BJ (cell line): Measurements from ENCODE around the gene ABLIM2. TPM values are rescaled to one million over a fixed set of nuclear protein-coding genes. Genes with fewer than 3 reads are reported as not detected.

Experiments used
- CTCF ChIA-PET: fragments of 350-600 bp; formaldehyde crosslinking; extraction: SDS; loops from one replicate; lab custom pipeline; 2021; ENCODE audit warnings: antibody characterized with exemption, inconsistent platforms; lab: Yijun Ruan, JAX
- POLR2A ChIA-PET: fragments of 300-600 bp; sonication (Branson Sonifier 250); formaldehyde crosslinking; extraction: SDS; loops from one replicate; lab custom pipeline; 2021; ENCODE audit warnings: antibody characterized with exemption; lab: Charles Lee
- DNase-seq: peaks from one replicate; pipeline ENCODE4 v3.0.0-alpha.2; 2011; ENCODE audit warnings: low read depth
- H3K27me3 ChIP-seq: 2 replicates; pipeline ENCODE4 v1.6.0; 2011; ENCODE audit warnings: low read length; ENCODE audit not compliant: control insufficient read depth, insufficient read depth
- H3K36me3 ChIP-seq: 2 replicates; pipeline ENCODE4 v1.5.1; 2011; ENCODE audit warnings: low read length; ENCODE audit not compliant: control insufficient read depth, insufficient read depth
- H3K4me3 ChIP-seq: 2 replicates; pipeline ENCODE4 v1.5.1; 2011; ENCODE audit warnings: low read depth, mild to moderate bottlenecking, control low read depth, low read length
- CTCF ChIP-seq: IDR thresholded peaks from 2 replicates; pipeline ENCODE4 v1.5.1; 2011; ENCODE audit warnings: low read depth, mild to moderate bottlenecking, control low read depth, inconsistent platforms, low read length, moderate library complexity; ENCODE audit not compliant: insufficient read depth
- polyA plus RNA-seq: library from polyadenylated mRNA; depleted of rRNA; stranded (reverse); fragments of >200 nt; gene quantifications from 2 replicates; pipeline ENCODE4 v1.2.3, GENCODE V29; 2011

The ABLIM2 gene
- polyA plus RNA-seq, 1 experiment = 0.07 TPM

- CTCF ChIA-PET = interaction anchor here (0.7 kb wide), 1 partner anchor 9 kb away, joined by 4 read pairs; no protein-coding TSS in a partner anchor
- POLR2A ChIA-PET = no interaction called here
- Histone ChIP-seq H3K36me3 (no peaks in the 10 kb centered on the region), H3K4me3 (no peak overlapping the region), H3K27me3 (peaks cover 9% of the 10 kb centered on the region)
- no peak for DNase-seq
- no peak for TF ChIP-seq CTCF
These were observed 51.4 kb downstream of the ABLIM2 start for GRCh38 chr4:8107146-8107657.

DNA sequence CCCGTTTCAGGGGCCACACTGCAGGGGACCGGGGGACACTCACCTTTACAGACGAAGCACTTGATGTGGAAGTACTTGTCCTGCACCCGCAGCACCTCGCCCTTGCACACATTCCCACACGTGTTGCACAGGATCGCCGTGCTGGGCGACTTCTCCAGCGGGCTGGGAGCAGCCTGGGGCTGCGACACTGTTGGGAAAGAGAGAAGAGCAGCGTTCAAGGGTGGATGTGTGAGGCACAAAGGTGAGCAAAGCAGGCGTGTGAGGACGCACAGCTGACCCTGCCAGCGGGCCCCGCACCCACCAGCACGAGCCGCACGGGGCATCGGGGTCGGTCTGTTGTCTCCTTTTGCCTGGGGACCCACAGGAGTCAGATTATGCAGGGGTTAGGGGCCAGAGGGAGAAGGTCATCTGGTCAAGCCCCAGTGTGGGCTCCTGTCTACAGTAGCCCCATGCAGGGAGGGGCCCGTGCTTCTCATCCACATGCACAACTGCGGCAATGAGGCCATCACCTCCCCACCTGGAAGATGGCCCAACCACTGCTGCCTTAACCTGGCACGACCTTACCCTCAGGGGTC is 52.1 kb downstream of the ABLIM2 start:
- Histone ChIP-seq H3K36me3 (no peaks in the 10 kb centered on the region), H3K27me3 (peaks cover 11% of the 10 kb centered on the region), H3K4me3 (no peak overlapping the region)
- ChIA-PET CTCF (no interaction called here), POLR2A (no interaction called here)
- no peak for DNase-seq
- no peak for TF ChIP-seq CTCF

GRCh38 chr4:8105306-8106100 is 53.1 kb downstream of the ABLIM2 start:
- no peak overlapping the region for H3K4me3 ChIP-seq
- no peaks in the 10 kb centered on the region for H3K36me3 ChIP-seq
- ChIA-PET POLR2A (no interaction called here), CTCF (no interaction called here)
- DNase-seq = no peak
- no peak for TF ChIP-seq CTCF
- H3K27me3 ChIP-seq = peaks cover 8% of the 10 kb centered on the region

- H3K27me3 ChIP-seq = peaks cover 6% of the 10 kb centered on the region
- ChIA-PET CTCF (no interaction called here), POLR2A (no interaction called here)
These were observed 53.9 kb downstream of the ABLIM2 start for GRCh38 chr4:8104491-8105305.

More at GRCh38 chr4:8104491-8105305, 53.9 kb downstream of the ABLIM2 start:
- Histone ChIP-seq H3K36me3 (no peaks in the 10 kb centered on the region), H3K4me3 (no peak overlapping the region)
- no peak for DNase-seq
- TF ChIP-seq CTCF = no peak
